GDM1 (cell line): ENCODE data around the gene PLCL1.
"Not testable (repeated sequence)": the region's sequence is repeated elsewhere in the genome, so short reads cannot be mapped to it uniquely, and the experiment has no call there.

Experiments
- DNase-seq: peaks from one replicate; lab custom pipeline; 2025; lab: John Stamatoyannopoulos, UW

Gene PLCL1

DNA sequence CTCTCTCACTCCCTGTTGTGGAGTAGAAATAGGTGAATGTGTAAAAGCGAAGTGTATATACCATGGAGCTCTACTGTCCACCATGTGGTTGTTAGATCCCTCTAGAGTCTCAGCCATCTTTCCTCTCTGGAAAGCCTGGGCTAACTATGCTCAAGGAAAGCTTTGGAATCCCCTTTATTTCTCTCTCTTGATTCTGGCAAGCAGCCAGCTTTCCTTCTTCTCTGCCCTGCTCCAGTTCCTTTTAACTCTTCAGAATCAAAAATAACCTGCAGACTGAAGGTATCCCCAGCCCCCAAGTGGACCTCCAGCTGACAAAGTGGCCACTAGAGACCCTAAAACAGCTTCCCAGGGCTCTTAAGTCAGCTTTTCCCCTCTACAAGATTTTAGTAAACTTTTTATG is 381.9 kb downstream of the PLCL1 start:
- no peak for DNase-seq

DNA sequence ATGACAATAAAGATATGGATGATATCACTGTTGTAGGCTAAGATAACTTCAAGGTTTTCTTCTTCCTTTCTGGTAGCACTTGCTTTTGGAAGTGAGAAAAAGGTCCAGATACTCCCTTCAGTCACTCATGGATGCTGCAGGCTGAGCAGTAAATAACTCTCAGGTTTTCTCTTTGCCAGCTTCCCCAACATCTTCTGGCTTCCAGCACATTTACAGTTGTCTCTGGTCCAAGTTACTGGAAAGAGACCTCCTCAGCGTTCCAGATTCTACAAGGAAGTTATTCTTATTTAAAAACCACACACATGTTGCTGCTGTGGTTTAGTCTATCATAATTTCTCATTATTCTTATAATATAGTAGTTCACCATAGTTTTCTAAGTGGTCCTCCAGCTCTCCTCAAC is 383.4 kb downstream of the PLCL1 start:
- DNase-seq = no peak

DNA sequence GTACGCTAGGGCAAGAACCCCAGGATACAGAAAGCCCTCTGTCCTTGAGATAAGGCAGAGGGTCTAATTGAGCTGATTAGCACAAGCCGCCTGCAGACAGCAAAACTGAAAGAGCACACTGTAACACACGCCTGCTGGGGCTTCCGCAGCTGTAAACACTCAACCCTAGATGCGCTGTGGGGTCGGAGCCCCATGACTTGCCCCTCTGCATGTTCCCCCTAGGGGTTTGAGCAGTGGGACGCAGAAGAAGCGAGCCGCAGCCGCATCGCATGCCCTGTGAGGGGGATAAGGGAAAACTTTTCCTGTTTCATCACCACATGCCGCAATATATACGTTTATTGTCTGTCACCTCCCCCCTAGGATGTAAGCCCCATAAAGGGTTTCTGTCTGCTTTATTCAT is 384.6 kb downstream of the PLCL1 start:
- no peak for DNase-seq

DNA sequence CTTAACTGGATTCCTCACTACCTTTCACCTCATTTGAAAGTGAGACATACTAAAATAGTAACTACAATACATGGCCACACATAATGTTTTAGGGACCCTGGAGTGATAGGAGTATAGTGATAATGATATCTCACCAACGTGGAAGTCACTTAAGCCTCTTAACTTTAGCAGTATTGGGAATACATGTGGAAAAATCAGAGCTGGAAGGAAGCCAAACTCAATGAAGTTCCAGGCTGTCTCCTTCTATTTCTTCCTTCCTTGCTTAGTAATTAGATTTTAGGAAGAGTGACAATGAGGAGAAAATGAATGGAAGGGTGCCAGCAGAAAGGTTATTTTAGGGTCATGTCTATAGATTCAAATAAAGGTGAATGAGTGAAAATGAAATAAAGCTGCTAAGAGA is 387.3 kb downstream of the PLCL1 start:
- no peak for DNase-seq

DNA sequence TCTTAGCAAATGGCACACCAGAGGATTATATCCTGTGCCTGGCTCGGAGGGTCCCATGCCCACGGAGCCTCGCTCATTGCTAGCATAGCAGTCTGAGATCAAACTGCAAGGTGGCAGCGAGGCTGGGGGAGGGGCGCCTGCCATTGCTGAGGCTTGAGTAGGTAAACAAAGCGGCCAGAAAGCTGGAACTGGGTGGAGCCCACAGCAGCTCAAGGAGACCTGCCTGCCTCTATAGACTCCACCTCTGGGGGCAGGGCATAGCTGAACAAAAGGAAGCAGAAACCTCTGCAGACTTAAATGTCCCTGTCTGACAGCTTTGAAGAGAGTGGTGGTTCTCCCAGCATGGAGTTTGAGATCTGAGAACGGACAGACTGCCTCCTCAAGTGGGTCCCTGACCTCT is 392.2 kb downstream of the PLCL1 start:
- not testable (repeated sequence) for DNase-seq
